NCI-H2196 treated with DMSO at 0.1 percent for 48 hours (cell line): ENCODE data around the gene LDLRAD4.

ENCODE experiments used
- DNase-seq: peaks from one replicate; lab custom pipeline; 2025; ENCODE audit not compliant: unreplicated experiment; lab: John Stamatoyannopoulos, UW

The LDLRAD4 gene

DNA sequence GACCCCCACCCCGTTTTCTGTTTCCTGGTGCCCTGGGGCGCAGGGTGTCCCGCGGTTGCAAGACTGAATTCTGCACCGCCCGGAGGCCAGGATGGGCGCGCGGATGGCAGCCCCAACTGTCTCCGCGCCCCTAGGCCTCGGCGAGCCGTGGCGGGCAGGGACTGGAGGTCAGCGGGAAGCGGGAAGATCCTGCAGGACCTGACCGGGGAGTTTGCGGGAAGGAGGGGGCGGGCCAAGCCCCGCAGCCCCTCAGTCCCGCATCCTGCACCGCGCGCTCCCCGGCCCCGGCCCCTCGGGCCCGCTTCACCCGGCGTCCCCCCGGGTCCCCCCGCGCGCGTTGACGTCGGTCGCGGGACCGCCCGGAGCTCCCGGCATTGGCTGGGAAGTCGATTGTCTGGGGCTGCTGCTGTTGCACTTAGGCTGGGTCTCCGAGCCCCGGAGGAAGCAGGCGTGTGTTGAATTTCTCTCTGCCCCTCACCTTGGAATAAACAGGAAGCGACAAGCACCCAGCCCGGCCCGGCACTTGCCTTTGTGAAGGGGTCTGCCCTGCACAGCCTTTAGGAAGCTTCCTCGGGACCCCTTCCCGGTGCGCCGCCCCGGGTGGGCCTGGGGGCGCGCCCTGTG, at the start of gene LDLRAD4:
Gene LDLRAD4 (plus strand): TSS at position 393 of the 624 bp plus-strand sequence.
- DNase-seq: no peak

GRCh38 chr18:13173578-13174145, 44.9 kb upstream of the LDLRAD4 start:
- no peak for DNase-seq

GRCh38 chr18:13175266-13175665, 43.3 kb upstream of the LDLRAD4 start:
- DNase-seq: no peak

- no peak for DNase-seq
Measured at GRCh38 chr18:13175754-13176210, 42.8 kb upstream of the LDLRAD4 start.

- no peak for DNase-seq
Measured at GRCh38 chr18:13176847-13177246, 41.7 kb upstream of the LDLRAD4 start.

GRCh38 chr18:13178197-13178596, 40.4 kb upstream of the LDLRAD4 start:
- no peak for DNase-seq

DNA sequence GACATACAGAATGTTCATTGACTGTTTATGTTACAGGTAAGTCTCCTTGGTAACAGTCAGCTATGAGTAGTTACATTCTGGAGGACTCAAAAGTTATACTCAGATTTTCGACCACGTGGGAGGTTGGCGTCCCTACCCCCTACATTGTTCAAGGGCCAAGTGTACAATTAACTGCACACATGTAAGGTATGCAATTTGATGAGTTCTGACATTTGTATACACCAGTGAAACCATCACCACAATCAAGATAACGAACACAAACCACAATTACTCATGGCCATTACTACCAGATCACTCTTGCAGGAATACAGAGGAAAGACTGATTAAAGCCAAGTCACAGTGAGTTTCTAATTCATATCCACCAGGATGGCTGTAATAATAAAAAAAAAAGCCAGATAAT, 39.6 kb upstream of the LDLRAD4 start:
- no peak for DNase-seq

DNA sequence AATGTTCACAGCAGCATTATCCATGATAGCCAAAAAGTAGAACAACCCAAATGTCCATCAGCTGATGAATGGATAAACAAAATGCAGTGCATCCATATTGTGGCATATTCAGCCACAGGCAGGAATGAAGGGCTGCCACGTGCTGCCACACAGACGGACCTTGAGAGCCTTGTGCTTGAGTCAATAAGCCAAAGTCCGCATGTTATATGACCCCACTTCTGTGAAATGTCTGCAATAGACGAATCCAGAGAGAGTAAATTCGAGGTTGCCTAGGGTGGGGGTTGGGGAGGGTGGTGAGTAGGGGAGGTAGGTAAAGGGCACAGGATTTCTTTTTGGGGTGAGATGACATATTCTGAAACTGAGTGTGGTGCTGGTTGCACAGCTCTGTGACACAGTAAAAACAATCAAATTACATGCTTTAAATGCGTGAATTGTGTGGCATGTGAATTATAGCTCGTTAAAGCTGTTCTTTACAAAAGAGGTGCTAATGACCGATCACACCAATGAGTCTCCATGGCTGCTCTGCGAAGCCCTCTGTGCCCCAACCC, 38.9 kb upstream of the LDLRAD4 start:
- no peak for DNase-seq

- no peak for DNase-seq
Measured at GRCh38 chr18:13180614-13181375, 37.8 kb upstream of the LDLRAD4 start.

DNA sequence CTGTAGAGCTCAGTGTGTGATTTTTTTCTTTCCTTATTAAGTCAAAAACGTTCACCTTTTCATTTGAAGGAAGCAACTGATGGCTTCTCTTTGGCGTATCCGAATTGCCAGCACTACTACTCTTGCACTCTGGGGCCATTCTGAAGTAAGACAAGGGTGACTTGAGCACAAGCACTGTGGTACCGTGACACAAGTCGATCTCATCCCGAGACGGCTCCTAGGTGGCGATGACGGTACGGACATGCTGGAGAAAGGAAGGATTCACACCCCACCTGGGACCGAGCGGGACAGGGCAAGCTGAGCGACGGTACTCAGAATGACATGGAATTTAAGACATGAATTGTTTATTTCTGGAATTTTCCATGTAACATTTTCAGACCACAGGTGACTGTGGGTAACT, 36.8 kb upstream of the LDLRAD4 start:
- no peak for DNase-seq

DNA sequence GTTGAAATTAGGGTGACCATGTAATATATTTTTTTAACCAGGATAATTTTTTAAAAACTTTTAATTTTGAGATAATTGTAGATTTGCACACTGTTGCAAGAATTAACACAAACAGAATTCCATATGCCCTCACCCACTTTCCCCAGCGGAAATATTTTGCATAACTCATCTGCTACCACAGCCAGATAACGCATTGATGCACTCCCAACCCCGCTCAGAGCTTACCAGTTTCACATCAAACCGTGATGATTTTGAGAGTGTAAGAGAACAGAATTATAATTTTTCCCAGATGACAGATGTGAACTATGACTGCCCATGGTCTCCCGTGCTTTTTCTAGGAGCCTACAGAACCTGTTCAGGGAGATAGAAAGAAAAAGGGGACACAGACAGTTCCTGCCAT, 35.2 kb upstream of the LDLRAD4 start:
- DNase-seq: no peak

DNA sequence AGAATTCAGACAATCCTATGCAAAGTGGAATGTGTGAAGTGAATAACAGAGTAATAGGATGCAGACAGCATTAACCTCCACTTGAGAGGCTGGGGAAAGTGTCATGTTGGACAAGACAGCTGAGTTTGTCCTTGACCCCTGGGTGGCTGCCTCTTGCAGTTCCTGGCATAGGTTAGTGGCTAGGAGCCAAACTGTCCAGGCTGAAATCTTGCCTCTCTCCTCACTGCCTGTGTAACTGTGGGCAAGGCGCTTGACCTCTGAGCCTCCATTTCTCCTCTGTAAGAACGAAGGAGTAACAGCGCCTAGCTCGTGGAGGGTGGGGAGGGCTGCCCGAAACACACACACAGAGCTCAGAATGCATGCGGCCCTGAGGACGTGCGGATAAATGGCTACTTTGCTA, 34.8 kb upstream of the LDLRAD4 start:
- DNase-seq: no peak

GRCh38 chr18:13184396-13184795, 34.2 kb upstream of the LDLRAD4 start:
- DNase-seq: no peak

GRCh38 chr18:13185675-13186198, 32.8 kb upstream of the LDLRAD4 start:
- DNase-seq: no peak

GRCh38 chr18:13186687-13187086, 31.9 kb upstream of the LDLRAD4 start:
- DNase-seq: no peak

GRCh38 chr18:13187498-13187897, 31.1 kb upstream of the LDLRAD4 start:
- DNase-seq: no peak

- no peak for DNase-seq
Measured at GRCh38 chr18:13191031-13191430, 27.5 kb upstream of the LDLRAD4 start.

- no peak for DNase-seq
Measured at GRCh38 chr18:13191779-13192178, 26.8 kb upstream of the LDLRAD4 start.

- no peak for DNase-seq
Measured at GRCh38 chr18:13192970-13193369, 25.6 kb upstream of the LDLRAD4 start.

DNA sequence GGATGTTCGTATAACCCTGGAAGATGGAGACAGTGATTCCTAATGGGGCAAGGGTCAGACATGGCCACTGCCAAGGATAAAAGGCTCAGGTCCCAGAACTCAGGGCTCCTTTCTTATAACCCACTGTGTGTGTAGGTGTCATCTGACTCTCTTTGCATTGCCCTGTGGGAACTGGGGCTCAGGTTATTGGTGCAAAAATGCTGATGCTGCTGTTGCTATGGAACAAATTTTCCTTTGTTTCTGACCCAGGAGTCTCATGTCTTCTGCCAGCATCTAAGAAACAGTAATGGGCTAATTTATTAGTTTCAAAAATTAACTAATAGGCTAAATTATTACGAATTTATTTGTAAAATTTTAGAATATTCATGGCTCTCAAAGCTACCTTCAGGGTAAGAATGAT, 24.3 kb upstream of the LDLRAD4 start:
- no peak for DNase-seq

GRCh38 chr18:13198701-13199100, 19.9 kb upstream of the LDLRAD4 start:
- no peak for DNase-seq

GRCh38 chr18:13199169-13199568, 19.4 kb upstream of the LDLRAD4 start:
- DNase-seq: no peak
